H1 (cell line): ENCODE results near the gene CKS1B. TPM values are rescaled to one million over a fixed set of nuclear protein-coding genes. Genes with fewer than 3 reads are reported as not detected.
A peak's percentile ranks its signal among the peaks of the same experiment; 100 is the strongest.

Source experiments
- CHD2 ChIP-seq: IDR thresholded peaks from 2 replicates; pipeline ENCODE4 v1.6.1; 2012; ENCODE audit warnings: low read length, improper control_type of control experiment
- E2F6 ChIP-seq: IDR thresholded peaks from 2 replicates; pipeline ENCODE4 v1.6.1; 2012; ENCODE audit warnings: inconsistent platforms
- polyA plus RNA-seq, 7 experiments: library from polyadenylated mRNA; depleted of rRNA in 3 of 7; stranded (reverse) in 5 of 7; unstranded in 2 of 7; fragments of >200 nt in 5 of 7; fragments of 200-250 nt in 2 of 7; gene quantifications; 1 replicate in 5 of 7; 2 replicates in 1 of 7; 4 replicates in 1 of 7; pipeline versions ENCODE4 v1.2.1 to v1.2.3, GENCODE V29; 2011 to 2013; ENCODE audit warnings: missing spikeins in 2 of 7, mixed read lengths in 2 of 7
- total RNA-seq: library from RNA; stranded (reverse); fragmentation: NEBNext Ultra II Directional; extraction: Animal tissue kit (Norgen Biotek cat#: 25700); gene quantifications from 2 replicates; pipeline ENCODE4 v1.2.1, GENCODE V29; 2021

Gene CKS1B
- total and polyA plus RNA-seq, 2 of the 8 experiments (the other 6 are each of a cell fraction or from before 2014, with no cell fraction given) = 294 to 1,025 TPM

GRCh38 chr1:155000726-155001424 lies 26.4 kb downstream of the CKS1B start (continued):
- TF ChIP-seq E2F6 (peak; percentile 58), CHD2 (peak; percentile 56)
